PC-9 (cell line): Measurements from ENCODE around the gene ZDHHC7.

Source experiments
- EZH2 ChIP-seq: fragments of 200-600 bp; sonication (generic); IDR thresholded peaks from 2 replicates; pipeline ENCODE4 v1.8.0; 2017; ENCODE audit warnings: antibody characterized with exemption, low read depth
- TF ChIP-seq, protein P1 (sequence below): fragments of 200-600 bp; sonication (generic); conservative IDR thresholded peaks from 2 replicates; pipeline ENCODE4 v1.6.1; 2017; ENCODE audit warnings: mixed run types, antibody characterized with exemption, mild to moderate bottlenecking, moderate library complexity

GRCh38 chr16:84955427-84955826, 55.9 kb downstream of the ZDHHC7 start:
- TF ChIP-seq, protein P1, sequence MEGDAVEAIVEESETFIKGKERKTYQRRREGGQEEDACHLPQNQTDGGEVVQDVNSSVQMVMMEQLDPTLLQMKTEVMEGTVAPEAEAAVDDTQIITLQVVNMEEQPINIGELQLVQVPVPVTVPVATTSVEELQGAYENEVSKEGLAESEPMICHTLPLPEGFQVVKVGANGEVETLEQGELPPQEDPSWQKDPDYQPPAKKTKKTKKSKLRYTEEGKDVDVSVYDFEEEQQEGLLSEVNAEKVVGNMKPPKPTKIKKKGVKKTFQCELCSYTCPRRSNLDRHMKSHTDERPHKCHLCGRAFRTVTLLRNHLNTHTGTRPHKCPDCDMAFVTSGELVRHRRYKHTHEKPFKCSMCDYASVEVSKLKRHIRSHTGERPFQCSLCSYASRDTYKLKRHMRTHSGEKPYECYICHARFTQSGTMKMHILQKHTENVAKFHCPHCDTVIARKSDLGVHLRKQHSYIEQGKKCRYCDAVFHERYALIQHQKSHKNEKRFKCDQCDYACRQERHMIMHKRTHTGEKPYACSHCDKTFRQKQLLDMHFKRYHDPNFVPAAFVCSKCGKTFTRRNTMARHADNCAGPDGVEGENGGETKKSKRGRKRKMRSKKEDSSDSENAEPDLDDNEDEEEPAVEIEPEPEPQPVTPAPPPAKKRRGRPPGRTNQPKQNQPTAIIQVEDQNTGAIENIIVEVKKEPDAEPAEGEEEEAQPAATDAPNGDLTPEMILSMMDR, result no peak
- TF ChIP-seq EZH2, result no peak
